Neural cell (in vitro differentiated cells): ENCODE data around the gene PCDHA1. TPM values are rescaled to one million over a fixed set of nuclear protein-coding genes. Genes with fewer than 3 reads are reported as not detected.
A peak's percentile ranks its signal among the peaks of the same experiment; 100 is the strongest.

Experiments used
- H2AFZ ChIP-seq: fragments of 200-600, 300-800 bp; sonication (generic), shearing (Covaris generic); 2 replicates; pipeline ENCODE4 v1.6.0; 2014; ENCODE audit warnings: low read depth, mild to moderate bottlenecking, antibody characterized with exemption, low read length, moderate library complexity
- H3F3A ChIP-seq: fragments of 200-600 bp; shearing (Covaris generic); 2 replicates; pipeline ENCODE4 v1.6.1; 2016; ENCODE audit warnings: mild to moderate bottlenecking, moderate library complexity, mixed read lengths, antibody characterized with exemption, low read length; ENCODE audit not compliant: insufficient read depth, poor library complexity, severe bottlenecking
- H3K27ac ChIP-seq: fragments of 200-600, 300-800 bp; sonication (generic), shearing (Covaris generic); 2 replicates; pipeline ENCODE4 v1.5.1; 2014; ENCODE audit warnings: mild to moderate bottlenecking, low read length, moderate library complexity
- H3K27me3 ChIP-seq: fragments of 300-800, 200-600 bp; sonication (generic), shearing (Covaris generic); 2 replicates; pipeline ENCODE4 v1.6.0; 2014; ENCODE audit warnings: mild to moderate bottlenecking, low read depth, low read length, moderate library complexity; ENCODE audit not compliant: insufficient read depth
- H3K36me3 ChIP-seq: fragments of 300-800, 200-600 bp; sonication (generic), shearing (Covaris generic); 2 replicates; pipeline ENCODE4 v1.5.1; 2014; ENCODE audit warnings: mild to moderate bottlenecking, antibody characterized with exemption, low read length, moderate library complexity; ENCODE audit not compliant: insufficient read depth
- H3K4me2 ChIP-seq: fragments of 300-800, 200-600 bp; sonication (generic), shearing (Covaris generic); 2 replicates; pipeline ENCODE4 v1.6.0; 2014; ENCODE audit warnings: mild to moderate bottlenecking, low read length
- H3K4me3 ChIP-seq: fragments of 300-800, 200-600 bp; sonication (generic), shearing (Covaris generic); 2 replicates; pipeline ENCODE4 v1.5.1; 2014; ENCODE audit warnings: mild to moderate bottlenecking, low read length, moderate library complexity
- H3K79me2 ChIP-seq: fragments of 200-600 bp; shearing (Covaris generic); replicated peaks from 2 replicates; pipeline ENCODE4 v1.6.0; 2014; ENCODE audit warnings: mild to moderate bottlenecking, low read length, moderate library complexity; ENCODE audit not compliant: insufficient read depth
- H3K9ac ChIP-seq: fragments of 300-800, 200-600 bp; sonication (generic), shearing (Covaris generic); 2 replicates; pipeline ENCODE4 v1.6.1; 2016; ENCODE audit warnings: mild to moderate bottlenecking, low read length, mixed read lengths
- H3K9me2 ChIP-seq: fragments of 200-600 bp; shearing (Covaris generic); 2 replicates; pipeline ENCODE4 v1.6.1; 2016; ENCODE audit warnings: mild to moderate bottlenecking, low read length, mixed read lengths; ENCODE audit not compliant: insufficient read depth
- H3K9me3 ChIP-seq: fragments of 200-600, 300-800 bp; sonication (generic), shearing (Covaris generic); 2 replicates; pipeline ENCODE4 v1.6.1; 2016; ENCODE audit warnings: mild to moderate bottlenecking, mixed run types, low read length, moderate library complexity, mixed read lengths
- H4K20me1 ChIP-seq: fragments of 200-600 bp; shearing (Covaris generic); 2 replicates; pipeline ENCODE4 v1.6.1; 2016; ENCODE audit warnings: mild to moderate bottlenecking, mixed run types; ENCODE audit not compliant: insufficient read depth
- CTCF ChIP-seq: fragments of 450-650 bp; IDR thresholded peaks from 2 replicates; pipeline ENCODE4 v1.5.1; 2014; ENCODE audit warnings: antibody characterized with exemption, mild to moderate bottlenecking, moderate library complexity; ENCODE audit not compliant: poor library complexity, severe bottlenecking
- EP300 ChIP-seq: fragments of 450-650 bp; conservative IDR thresholded peaks from 2 replicates; pipeline ENCODE4 v1.6.1; 2014; ENCODE audit warnings: antibody characterized with exemption, mild to moderate bottlenecking, moderate library complexity; ENCODE audit not compliant: poor library complexity, severe bottlenecking
- EZH2 ChIP-seq: fragments of 200-600, 300-800 bp; shearing (Covaris generic), sonication (generic); IDR thresholded peaks from 2 replicates; pipeline ENCODE4 v1.6.1; 2014; ENCODE audit warnings: antibody characterized with exemption, low read length, borderline replicate concordance, mild to moderate bottlenecking; ENCODE audit not compliant: insufficient read depth, poor library complexity, severe bottlenecking
- MXI1 ChIP-seq: fragments of 450-650 bp; conservative IDR thresholded peaks from 2 replicates; pipeline ENCODE4 v1.6.1; 2014; ENCODE audit warnings: antibody characterized with exemption, mild to moderate bottlenecking; ENCODE audit not compliant: poor library complexity, severe bottlenecking
- POLR2AphosphoS5 ChIP-seq: IDR thresholded peaks from 2 replicates; pipeline ENCODE4 v1.6.1; 2012
- RAD21 ChIP-seq: fragments of 450-650 bp; conservative IDR thresholded peaks from 2 replicates; pipeline ENCODE4 v1.6.1; 2014; ENCODE audit warnings: antibody characterized with exemption, mild to moderate bottlenecking, moderate library complexity
- SMC3 ChIP-seq: fragments of 450-650 bp; conservative IDR thresholded peaks from 2 replicates; pipeline ENCODE4 v1.6.1; 2014; ENCODE audit warnings: antibody characterized with exemption, mild to moderate bottlenecking, moderate library complexity; ENCODE audit not compliant: poor library complexity
- TAF1 ChIP-seq: IDR thresholded peaks from 2 replicates; pipeline ENCODE4 v1.6.1; 2012; ENCODE audit warnings: low read depth
- polyA plus RNA-seq: library from polyadenylated mRNA; depleted of rRNA; stranded (reverse); fragments of >200 nt; gene quantifications from 2 replicates; pipeline ENCODE4 v1.2.3, GENCODE V29; 2014
- TF ChIP-seq, protein P1 (sequence below): IDR thresholded peaks from 2 replicates; pipeline ENCODE4 v1.6.1; 2012; ENCODE audit warnings: borderline replicate concordance

The PCDHA1 gene
- polyA plus RNA-seq, 1 donor from 2014 or later, result 0.28 TPM

DNA sequence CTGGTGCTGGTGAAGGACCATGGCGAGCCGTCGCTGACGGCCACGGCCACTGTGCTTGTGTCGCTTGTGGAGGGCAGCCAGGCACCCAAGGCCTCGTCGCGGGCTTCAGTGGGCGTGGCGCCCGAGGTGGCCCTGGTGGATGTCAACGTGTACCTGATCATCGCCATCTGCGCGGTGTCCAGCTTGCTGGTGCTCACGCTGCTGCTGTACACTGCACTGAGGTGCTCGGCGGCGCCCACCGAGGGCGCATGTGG lies 72.0 kb downstream of the PCDHA1 start:
- Histone ChIP-seq H3K4me2 (no peak overlapping the region), H3K36me3 (peaks cover 28% of the 10 kb centered on the region), H3K27me3 (no peaks in the 10 kb centered on the region), H3K9me2 (no peaks in the 10 kb centered on the region), H3K9me3 (peaks cover 34% of the 10 kb centered on the region), H3K4me3 (peak overlapping the region; percentile 37), H3K9ac (no peak overlapping the region), H3K27ac (no peak overlapping the region), H2AFZ (no peak overlapping the region), H3K79me2 (peaks cover 9% of the 10 kb centered on the region), H4K20me1 (no peaks in the 10 kb centered on the region), H3F3A (peaks cover 3% of the 10 kb centered on the region)
- TF ChIP-seq EP300 (no peak), CTCF (no peak), EZH2 (no peak), SMC3 (no peak), TAF1 (no peak), RAD21 (no peak), MXI1 (no peak), POLR2AphosphoS5 (no peak)
- TF ChIP-seq, protein P1, sequence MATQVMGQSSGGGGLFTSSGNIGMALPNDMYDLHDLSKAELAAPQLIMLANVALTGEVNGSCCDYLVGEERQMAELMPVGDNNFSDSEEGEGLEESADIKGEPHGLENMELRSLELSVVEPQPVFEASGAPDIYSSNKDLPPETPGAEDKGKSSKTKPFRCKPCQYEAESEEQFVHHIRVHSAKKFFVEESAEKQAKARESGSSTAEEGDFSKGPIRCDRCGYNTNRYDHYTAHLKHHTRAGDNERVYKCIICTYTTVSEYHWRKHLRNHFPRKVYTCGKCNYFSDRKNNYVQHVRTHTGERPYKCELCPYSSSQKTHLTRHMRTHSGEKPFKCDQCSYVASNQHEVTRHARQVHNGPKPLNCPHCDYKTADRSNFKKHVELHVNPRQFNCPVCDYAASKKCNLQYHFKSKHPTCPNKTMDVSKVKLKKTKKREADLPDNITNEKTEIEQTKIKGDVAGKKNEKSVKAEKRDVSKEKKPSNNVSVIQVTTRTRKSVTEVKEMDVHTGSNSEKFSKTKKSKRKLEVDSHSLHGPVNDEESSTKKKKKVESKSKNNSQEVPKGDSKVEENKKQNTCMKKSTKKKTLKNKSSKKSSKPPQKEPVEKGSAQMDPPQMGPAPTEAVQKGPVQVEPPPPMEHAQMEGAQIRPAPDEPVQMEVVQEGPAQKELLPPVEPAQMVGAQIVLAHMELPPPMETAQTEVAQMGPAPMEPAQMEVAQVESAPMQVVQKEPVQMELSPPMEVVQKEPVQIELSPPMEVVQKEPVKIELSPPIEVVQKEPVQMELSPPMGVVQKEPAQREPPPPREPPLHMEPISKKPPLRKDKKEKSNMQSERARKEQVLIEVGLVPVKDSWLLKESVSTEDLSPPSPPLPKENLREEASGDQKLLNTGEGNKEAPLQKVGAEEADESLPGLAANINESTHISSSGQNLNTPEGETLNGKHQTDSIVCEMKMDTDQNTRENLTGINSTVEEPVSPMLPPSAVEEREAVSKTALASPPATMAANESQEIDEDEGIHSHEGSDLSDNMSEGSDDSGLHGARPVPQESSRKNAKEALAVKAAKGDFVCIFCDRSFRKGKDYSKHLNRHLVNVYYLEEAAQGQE, result no peak

GRCh38 chr5:140862441-140863295 lies 76.7 kb downstream of the PCDHA1 start:
- peaks cover 3% of the 10 kb centered on the region for H3F3A ChIP-seq
- H2AFZ ChIP-seq, result no peak overlapping the region
- no peak overlapping the region for H3K27ac ChIP-seq
- H3K36me3 ChIP-seq, result peaks cover 52% of the 10 kb centered on the region
- H3K4me2 ChIP-seq, result no peak overlapping the region
- no peak overlapping the region for H3K4me3 ChIP-seq
- H3K9ac ChIP-seq, result no peak overlapping the region
- peaks cover 40% of the 10 kb centered on the region for H3K79me2 ChIP-seq
- TF ChIP-seq SMC3 (no peak), EP300 (no peak), MXI1 (no peak), EZH2 (no peak), TAF1 (no peak)
- TF ChIP-seq, protein P1, result no peak
- no peaks in the 10 kb centered on the region for H4K20me1 ChIP-seq
- H3K27me3 ChIP-seq, result no peaks in the 10 kb centered on the region
- H3K9me3 ChIP-seq, result peaks cover 45% of the 10 kb centered on the region
- H3K9me2 ChIP-seq, result no peaks in the 10 kb centered on the region
